Activated B cell treated with CpG ODN at 0.5 μM for 24 hours (primary cell): Measurements from ENCODE around the gene TBC1D13. TPM values are rescaled to one million over a fixed set of nuclear protein-coding genes. Genes with fewer than 3 reads are reported as not detected.

Source experiments
- ATAC-seq: fragments of 200-7000 bp; cut with Tn5 transposase; one replicate; pipeline ENCODE4 v1.10.0; 2021; ENCODE audit warnings: low read depth, mild to moderate bottlenecking, moderate library complexity
- CTCF ChIA-PET: fragments of 350-600 bp; sonication (Branson Sonifier 250); formaldehyde crosslinking; loops from one replicate; lab custom pipeline; 2021; ENCODE audit warnings: antibody characterized with exemption; lab: Charles Lee
- POLR2A ChIA-PET: fragments of 350-600 bp; sonication (Branson Sonifier 250); formaldehyde crosslinking; loops from one replicate; lab custom pipeline; 2021; ENCODE audit warnings: antibody characterized with exemption; lab: Charles Lee
- DNase-seq: peaks from one replicate; pipeline ENCODE4 v3.0.0; 2022
- H3K27ac Mint-ChIP-seq: one replicate; pipeline ENCODE4 v1.8.0; 2020; ENCODE audit warnings: mixed read lengths
- H3K27me3 Mint-ChIP-seq: one replicate; pipeline ENCODE4 v1.8.0; 2021; ENCODE audit warnings: mixed read lengths
- H3K36me3 Mint-ChIP-seq: one replicate; pipeline ENCODE4 v1.8.0; 2021; ENCODE audit warnings: low read depth, mixed read lengths
- H3K4me1 Mint-ChIP-seq: one replicate; pipeline ENCODE4 v1.8.0; 2021; ENCODE audit warnings: mixed read lengths
- H3K4me3 Mint-ChIP-seq: one replicate; pipeline ENCODE4 v1.8.0; 2020; ENCODE audit warnings: mild to moderate bottlenecking, mixed read lengths
- H3K9me3 Mint-ChIP-seq: one replicate; pipeline ENCODE4 v1.8.0; 2020; ENCODE audit warnings: mixed read lengths
- intact Hi-C: fragments of 100-400 bp; cut with micrococcal nuclease; formaldehyde crosslinking; loops from one replicate; pipeline ENCODE4 v1.15.1; 2024
- total RNA-seq: library from RNA; stranded (reverse); gene quantifications from 2 replicates; pipeline ENCODE4 v1.2.3, GENCODE V29; 2022
- TF ChIP-seq, protein P1 (sequence below): fragments of 200-600 bp; IDR thresholded peaks from one replicate; pipeline ENCODE4 v1.8.0; 2022; ENCODE audit warnings: antibody characterized with exemption, mild to moderate bottlenecking

TBC1D13 gene
- total RNA-seq, 1 donor from 2014 or later = 26.4 TPM

DNA sequence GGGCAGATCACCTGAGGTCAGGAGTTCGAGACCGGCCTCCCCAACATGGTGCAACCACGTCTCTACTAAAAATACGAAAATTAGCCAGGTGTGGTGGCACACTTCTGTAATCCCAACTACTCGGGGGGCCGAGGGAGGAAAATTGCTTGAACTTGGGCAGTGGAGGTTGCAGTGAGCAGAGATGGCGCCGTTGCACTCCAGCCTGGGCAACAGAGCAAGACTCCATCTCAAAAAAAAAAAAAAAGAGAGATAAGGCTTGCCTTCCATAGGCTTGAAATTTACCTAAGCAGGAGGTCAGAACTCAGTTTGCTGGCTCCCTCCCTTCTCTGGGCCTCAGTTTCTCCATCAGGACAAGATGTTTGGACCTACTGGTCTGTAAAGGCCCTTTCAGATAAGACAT is 41.2 kb downstream of the TBC1D13 start:
- CTCF ChIA-PET = interaction anchor here (1.5 kb wide), 1 partner anchor 10 kb away, joined by 5 read pairs; the partner anchor contains the start of gene ENDOG
- POLR2A ChIA-PET = interaction anchor here (0.8 kb wide), 1 partner anchor 10 kb away, joined by 7 read pairs; the partner anchor contains the start of gene ENDOG
- no peak for DNase-seq
- ATAC-seq = no peak
- TF ChIP-seq, protein P1, sequence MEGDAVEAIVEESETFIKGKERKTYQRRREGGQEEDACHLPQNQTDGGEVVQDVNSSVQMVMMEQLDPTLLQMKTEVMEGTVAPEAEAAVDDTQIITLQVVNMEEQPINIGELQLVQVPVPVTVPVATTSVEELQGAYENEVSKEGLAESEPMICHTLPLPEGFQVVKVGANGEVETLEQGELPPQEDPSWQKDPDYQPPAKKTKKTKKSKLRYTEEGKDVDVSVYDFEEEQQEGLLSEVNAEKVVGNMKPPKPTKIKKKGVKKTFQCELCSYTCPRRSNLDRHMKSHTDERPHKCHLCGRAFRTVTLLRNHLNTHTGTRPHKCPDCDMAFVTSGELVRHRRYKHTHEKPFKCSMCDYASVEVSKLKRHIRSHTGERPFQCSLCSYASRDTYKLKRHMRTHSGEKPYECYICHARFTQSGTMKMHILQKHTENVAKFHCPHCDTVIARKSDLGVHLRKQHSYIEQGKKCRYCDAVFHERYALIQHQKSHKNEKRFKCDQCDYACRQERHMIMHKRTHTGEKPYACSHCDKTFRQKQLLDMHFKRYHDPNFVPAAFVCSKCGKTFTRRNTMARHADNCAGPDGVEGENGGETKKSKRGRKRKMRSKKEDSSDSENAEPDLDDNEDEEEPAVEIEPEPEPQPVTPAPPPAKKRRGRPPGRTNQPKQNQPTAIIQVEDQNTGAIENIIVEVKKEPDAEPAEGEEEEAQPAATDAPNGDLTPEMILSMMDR = no peak
- Mint-ChIP-seq H3K27ac (peak overlapping the region; percentile 24), H3K36me3 (peaks cover 41% of the 10 kb centered on the region), H3K4me1 (peaks cover 22% of the 10 kb centered on the region), H3K4me3 (peak overlapping the region; percentile 94), H3K9me3 (no peaks in the 10 kb centered on the region), H3K27me3 (no peaks in the 10 kb centered on the region)
- intact Hi-C loops = no loop called here

DNA sequence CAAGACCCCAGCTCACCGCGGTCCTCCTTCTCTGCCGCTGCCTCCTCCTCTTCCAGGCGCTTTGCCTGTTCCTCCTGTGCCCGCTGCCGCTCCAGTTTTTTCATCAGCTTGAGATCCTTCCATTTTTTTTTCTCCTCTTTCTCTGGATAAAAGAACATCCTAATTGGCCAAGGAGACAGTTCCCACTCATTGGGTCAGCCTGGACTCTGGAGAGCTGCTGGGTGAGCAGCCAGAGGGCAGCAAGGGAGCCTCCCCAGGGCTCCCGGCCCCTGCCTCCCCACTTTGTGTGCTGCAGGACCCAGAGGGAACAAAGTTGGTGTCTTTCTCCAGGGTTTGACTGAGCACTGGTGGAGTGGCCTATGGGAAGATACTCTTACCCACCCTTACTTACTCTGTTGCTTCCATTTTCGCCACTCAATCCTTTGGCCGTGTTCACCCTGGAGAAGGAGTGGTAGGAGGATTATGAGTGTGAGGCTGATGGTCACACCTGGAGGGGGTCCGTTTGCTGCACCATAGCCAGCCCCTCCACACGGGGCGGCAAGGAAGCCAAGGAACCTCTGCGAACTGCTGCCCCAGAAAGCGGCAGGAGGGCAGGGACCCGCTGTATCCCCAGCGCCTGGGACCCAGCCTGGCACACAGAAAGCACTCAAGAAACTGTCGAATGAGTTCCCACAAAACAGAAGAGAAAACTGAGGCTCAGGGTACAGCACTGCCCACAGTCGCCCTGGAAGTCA is 41.8 kb downstream of the TBC1D13 start:
- Mint-ChIP-seq H3K9me3 (no peaks in the 10 kb centered on the region), H3K27ac (peak overlapping the region; percentile 90), H3K4me3 (peak overlapping the region; percentile 94), H3K27me3 (no peaks in the 10 kb centered on the region), H3K4me1 (peaks cover 22% of the 10 kb centered on the region), H3K36me3 (peaks cover 38% of the 10 kb centered on the region)
- POLR2A ChIA-PET = interaction anchor here (0.5 to 1.6 kb wide), 11 partner anchors 10 to 1032 kb away, joined by 3 to 49 read pairs (median 5); partner anchors contain the start of genes ENDOG, KYAT1, LRRC8A and MIGA2
- intact Hi-C loops = loop anchor here (1.0 kb wide), 2 partner anchors 11 to 53 kb away; partner anchors contain the start of genes ENDOG and LRRC8A
- TF ChIP-seq, protein P1 = no peak
- no peak for ATAC-seq
- DNase-seq = no peak
- CTCF ChIA-PET = interaction anchor here (1.3 to 1.4 kb wide), 2 partner anchors 10 to 100 kb away, joined by 3 to 12 read pairs; partner anchors contain the start of gene ENDOG

DNA sequence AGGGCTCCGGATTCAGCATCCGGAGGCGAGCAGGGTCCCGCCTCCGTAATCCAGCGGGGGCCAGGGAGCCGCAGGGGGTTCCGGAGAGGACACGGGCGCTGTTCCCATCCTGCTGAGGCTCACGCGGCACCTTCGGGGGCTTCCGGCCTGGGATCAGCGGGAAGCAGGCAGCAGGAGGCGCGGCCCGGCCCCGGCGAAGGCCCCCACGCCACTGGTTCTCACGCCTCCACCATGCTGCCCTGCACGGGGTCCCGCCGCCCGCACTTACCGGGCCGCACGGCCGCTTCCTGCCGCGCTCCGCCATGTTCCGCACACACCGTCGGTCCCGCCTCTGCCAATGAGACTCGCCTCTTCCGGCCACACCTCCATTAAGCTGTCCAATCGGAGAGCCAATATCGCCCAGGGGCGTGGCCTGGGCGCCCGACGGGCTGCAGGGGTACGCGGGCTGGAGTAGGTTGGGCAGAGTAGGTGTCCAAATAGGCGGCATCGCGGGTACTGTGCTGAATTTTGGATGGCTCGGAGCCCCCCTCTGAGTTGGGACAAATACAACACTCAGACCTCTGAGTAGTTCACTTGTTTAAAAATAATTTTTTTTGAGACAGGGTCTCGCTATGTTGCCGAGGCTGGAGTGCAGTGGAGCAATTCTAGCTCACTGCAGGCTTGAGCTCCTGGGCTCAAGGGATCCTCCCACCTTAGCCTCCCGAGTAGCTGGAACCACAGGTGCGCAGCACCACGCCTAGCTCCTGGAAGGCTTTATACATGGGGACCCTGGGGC is 42.6 kb downstream of the TBC1D13 start, which contains the start of gene SPOUT1:
TSS of gene SPOUT1 (minus strand) at position 318 of the 775 bp plus-strand sequence. CDS start at position 304, 14 bp downstream.
- peaks cover 31% of the 10 kb centered on the region for H3K36me3 Mint-ChIP-seq
- no peaks in the 10 kb centered on the region for H3K9me3 Mint-ChIP-seq
- TF ChIP-seq, protein P1 = no peak
- H3K4me1 Mint-ChIP-seq = peaks cover 22% of the 10 kb centered on the region
- ChIA-PET POLR2A (interaction anchor here (0.5 to 1.6 kb wide), 19 partner anchors 10 to 1033 kb away, joined by 3 to 49 read pairs (median 5); partner anchors contain the start of genes CERCAM, DOLPP1, ENDOG and KYAT1), CTCF (interaction anchor here (1.3 to 1.4 kb wide), 2 partner anchors 11 to 99 kb away, joined by 3 to 12 read pairs; partner anchors contain the start of gene ENDOG)
- peak; percentile 92 for DNase-seq
- intact Hi-C loops = loop anchor here (1.0 kb wide), 2 partner anchors 11 to 53 kb away; partner anchors contain the start of genes ENDOG and LRRC8A
- peak within 1 kb of the TSS; percentile 94 for H3K4me3 Mint-ChIP-seq
- no peaks in the 10 kb centered on the region for H3K27me3 Mint-ChIP-seq
- peak within 1 kb of the TSS; percentile 90 for H3K27ac Mint-ChIP-seq
- ATAC-seq = peak; percentile 99

DNA sequence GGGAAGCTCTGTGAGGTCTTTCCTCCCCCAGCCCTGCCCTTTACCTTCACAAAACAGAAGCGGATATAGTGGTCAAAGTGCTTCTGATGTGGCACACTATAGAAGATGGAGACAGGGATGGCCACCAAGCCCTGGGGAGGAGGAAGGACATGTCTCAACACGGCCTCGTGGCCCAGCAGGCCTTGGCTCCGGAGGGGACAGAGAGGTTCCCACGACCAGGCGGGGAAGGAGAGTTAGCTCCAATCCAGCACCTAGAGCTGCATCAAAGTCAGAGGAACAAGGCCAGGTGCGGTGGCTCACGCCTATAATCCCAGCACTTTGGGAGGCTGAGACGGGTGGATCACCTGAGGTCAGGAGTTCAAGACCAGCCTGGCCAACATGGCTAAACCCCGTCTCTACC is 46.6 kb downstream of the TBC1D13 start:
- CTCF ChIA-PET = interaction anchor here (1.3 kb wide), 1 partner anchor 94 kb away, joined by 4 read pairs; no protein-coding TSS in a partner anchor
- Mint-ChIP-seq H3K36me3 (peaks cover 5% of the 10 kb centered on the region), H3K4me1 (peaks cover 13% of the 10 kb centered on the region), H3K9me3 (no peaks in the 10 kb centered on the region), H3K27me3 (no peaks in the 10 kb centered on the region), H3K27ac (no peak overlapping the region), H3K4me3 (no peak overlapping the region)
- TF ChIP-seq, protein P1 = no peak
- POLR2A ChIA-PET = no interaction called here
- no peak for DNase-seq
- no peak for ATAC-seq
- intact Hi-C loops = loop anchor here (1.0 kb wide), 1 partner anchor 23 kb away; no protein-coding TSS in a partner anchor
